GM19328 (cell line): Measurements from ENCODE around the gene RBM38.

ENCODE experiments used
- ATAC-seq: cut with Tn5 transposase; IDR thresholded peaks from one replicate; pipeline ENCODE4 v1.9.1; 2021; ENCODE audit warnings: mild to moderate bottlenecking, moderate library complexity; ENCODE audit not compliant: unreplicated experiment

The RBM38 gene

GRCh38 chr20:57448764-57449354, 57.7 kb downstream of the RBM38 start:
- ATAC-seq = no peak

GRCh38 chr20:57449398-57450354, 58.5 kb downstream of the RBM38 start:
- no peak for ATAC-seq

GRCh38 chr20:57450419-57450818, 59.2 kb downstream of the RBM38 start:
- ATAC-seq = peak; percentile 73

- peak; percentile 9 for ATAC-seq
These were observed 59.7 kb downstream of the RBM38 start for GRCh38 chr20:57450931-57451330.

- ATAC-seq = no peak
These were observed 60.2 kb downstream of the RBM38 start for GRCh38 chr20:57451431-57451794.

- ATAC-seq = no peak
These were observed 60.8 kb downstream of the RBM38 start for GRCh38 chr20:57451795-57452661.

GRCh38 chr20:57455386-57455785, 64.2 kb downstream of the RBM38 start:
- ATAC-seq = no peak

- ATAC-seq = no peak
These were observed 64.9 kb downstream of the RBM38 start for GRCh38 chr20:57456116-57456515.

GRCh38 chr20:57457243-57458095, 66.3 kb downstream of the RBM38 start:
- no peak for ATAC-seq

- ATAC-seq = no peak
These were observed 67.4 kb downstream of the RBM38 start for GRCh38 chr20:57458400-57459160.
